ENCODE results near the gene PRSS21. TPM values are rescaled to one million over a fixed set of nuclear protein-coding genes. Genes with fewer than 3 reads are reported as not detected.

The PRSS21 gene
- total RNA-seq, 1 experiment from 2014 or later, result 1.5 TPM

GRCh38 chr16:2857451-2858244 is 40.6 kb downstream of the PRSS21 start, which contains the start of gene PRSS22:
TSS of gene PRSS22 (minus strand) at chr16:2858170. CDS start at chr16:2858104, 66 bp downstream.
- no peak for TF ChIP-seq TCF7 (CRISPR knock-in tag; IDR thresholded peaks at IDR 0.05; ENCODE audit: low read depth)
- TF ChIP-seq IRF1 (CRISPR knock-in tag; IDR thresholded peaks at IDR 0.05), result 0 out of 2 replicates have a peak, but pooled peaks have one; percentile 64
- TF ChIP-seq PRRX2 (CRISPR knock-in tag; IDR thresholded peaks at IDR 0.05), result no peak
- TF ChIP-seq ZNF263 (CRISPR knock-in tag; IDR thresholded peaks at IDR 0.05; ENCODE audit: low read depth), result peak; percentile 66; the same call in 1 of the 2 replicates
- peak; percentile 79 for TF ChIP-seq ZNF423 (CRISPR knock-in tag; IDR thresholded peaks at IDR 0.05)
- TF ChIP-seq, protein P1, sequence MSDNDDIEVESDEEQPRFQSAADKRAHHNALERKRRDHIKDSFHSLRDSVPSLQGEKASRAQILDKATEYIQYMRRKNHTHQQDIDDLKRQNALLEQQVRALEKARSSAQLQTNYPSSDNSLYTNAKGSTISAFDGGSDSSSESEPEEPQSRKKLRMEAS (CRISPR knock-in tag; IDR thresholded peaks at IDR 0.05), result peak; percentile 59
- Mint-ChIP-seq H3K27ac (0 out of 2 replicates have a peak within 1 kb of the TSS, but pooled peaks have one; percentile 61), H3K27me3 (ENCODE audit: low read depth) (peaks cover 43% of the 10 kb centered on the region), H3K4me1 (peaks cover 5% of the 10 kb centered on the region), H3K4me3 (peak within 1 kb of the TSS; percentile 91), H3K9me3 (peaks cover 21% of the 10 kb centered on the region), H3K36me3 (peaks cover 8% of the 10 kb centered on the region)
- CTCF ChIA-PET, result interaction anchor here (0.8 to 2.5 kb wide), 10 partner anchors 11 to 106 kb away, joined by 3 to 12 read pairs (median 4); partner anchors contain the start of genes KREMEN2 and PRSS41
- ATAC-seq, result peak; percentile 41
- POLR2A ChIA-PET, result interaction anchor here (0.6 kb wide), 1 partner anchor 131 kb away, joined by 5 read pairs; no protein-coding TSS in a partner anchor
- DNase-seq (ENCODE audit: low spot score), result peak; percentile 47

GRCh38 chr16:2858245-2859025 is 41.4 kb downstream of the PRSS21 start:
- Mint-ChIP-seq H3K27ac (no peak overlapping the region), H3K4me3 (peak overlapping the region; percentile 91), H3K4me1 (peaks cover 5% of the 10 kb centered on the region), H3K27me3 (ENCODE audit: low read depth) (peaks cover 43% of the 10 kb centered on the region), H3K9me3 (peaks cover 21% of the 10 kb centered on the region), H3K36me3 (peaks cover 8% of the 10 kb centered on the region)
- ChIA-PET POLR2A (interaction anchor here (0.6 kb wide), 1 partner anchor 131 kb away, joined by 5 read pairs; no protein-coding TSS in a partner anchor), CTCF (interaction anchor here (0.8 to 2.5 kb wide), 9 partner anchors 10 to 105 kb away, joined by 3 to 12 read pairs (median 4); partner anchors contain the start of genes KREMEN2 and PRSS41)
- ATAC-seq (peak; percentile 53), DNase-seq (ENCODE audit: low spot score) (peak; percentile 50)
- TF ChIP-seq, protein P1 (CRISPR knock-in tag; IDR thresholded peaks at IDR 0.05), result no peak
- TF ChIP-seq ZNF671 (CRISPR knock-in tag; IDR thresholded peaks at IDR 0.05), result no peak
- TF ChIP-seq ZSCAN18 (CRISPR knock-in tag; IDR thresholded peaks at IDR 0.05), result no peak

GRCh38 chr16:2859686-2860265 is 42.7 kb downstream of the PRSS21 start:
- POLR2A ChIA-PET, result no interaction called here
- DNase-seq (ENCODE audit: low spot score) (no peak), ATAC-seq (no peak)
- no peak overlapping the region for H3K27ac Mint-ChIP-seq
- H3K4me3 Mint-ChIP-seq, result no peak overlapping the region
- H3K36me3 Mint-ChIP-seq, result no peaks in the 10 kb centered on the region
- TF ChIP-seq GTF2I (CRISPR knock-in tag; conservative IDR thresholded peaks at IDR 0.05) (no peak), PRRX2 (CRISPR knock-in tag; IDR thresholded peaks at IDR 0.05) (no peak), CREM (CRISPR knock-in tag; IDR thresholded peaks at IDR 0.05) (no peak), CREB1 (CRISPR knock-in tag; IDR thresholded peaks at IDR 0.05) (no peak), GABPB1 (CRISPR knock-in tag; IDR thresholded peaks at IDR 0.05) (no peak), ZNF138 (CRISPR knock-in tag; conservative IDR thresholded peaks at IDR 0.05) (no peak), NFYB (CRISPR knock-in tag; conservative IDR thresholded peaks at IDR 0.05; ENCODE audit: low read depth) (no peak), ZMAT4 (CRISPR knock-in tag; IDR thresholded peaks at IDR 0.05) (no peak)
- TF ChIP-seq, protein P2, sequence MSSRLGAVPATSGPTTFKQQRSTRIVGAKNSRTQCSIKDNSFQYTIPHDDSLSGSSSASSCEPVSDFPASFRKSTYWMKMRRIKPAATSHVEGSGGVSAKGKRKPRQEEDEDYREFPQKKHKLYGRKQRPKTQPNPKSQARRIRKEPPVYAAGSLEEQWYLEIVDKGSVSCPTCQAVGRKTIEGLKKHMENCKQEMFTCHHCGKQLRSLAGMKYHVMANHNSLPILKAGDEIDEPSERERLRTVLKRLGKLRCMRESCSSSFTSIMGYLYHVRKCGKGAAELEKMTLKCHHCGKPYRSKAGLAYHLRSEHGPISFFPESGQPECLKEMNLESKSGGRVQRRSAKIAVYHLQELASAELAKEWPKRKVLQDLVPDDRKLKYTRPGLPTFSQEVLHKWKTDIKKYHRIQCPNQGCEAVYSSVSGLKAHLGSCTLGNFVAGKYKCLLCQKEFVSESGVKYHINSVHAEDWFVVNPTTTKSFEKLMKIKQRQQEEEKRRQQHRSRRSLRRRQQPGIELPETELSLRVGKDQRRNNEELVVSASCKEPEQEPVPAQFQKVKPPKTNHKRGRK (CRISPR knock-in tag; IDR thresholded peaks at IDR 0.05; ENCODE audit: borderline replicate concordance), result no peak
- TF ChIP-seq, protein P3, sequence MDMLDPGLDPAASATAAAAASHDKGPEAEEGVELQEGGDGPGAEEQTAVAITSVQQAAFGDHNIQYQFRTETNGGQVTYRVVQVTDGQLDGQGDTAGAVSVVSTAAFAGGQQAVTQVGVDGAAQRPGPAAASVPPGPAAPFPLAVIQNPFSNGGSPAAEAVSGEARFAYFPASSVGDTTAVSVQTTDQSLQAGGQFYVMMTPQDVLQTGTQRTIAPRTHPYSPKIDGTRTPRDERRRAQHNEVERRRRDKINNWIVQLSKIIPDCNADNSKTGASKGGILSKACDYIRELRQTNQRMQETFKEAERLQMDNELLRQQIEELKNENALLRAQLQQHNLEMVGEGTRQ (CRISPR knock-in tag; IDR thresholded peaks at IDR 0.05), result no peak
- TF ChIP-seq, protein P4, sequence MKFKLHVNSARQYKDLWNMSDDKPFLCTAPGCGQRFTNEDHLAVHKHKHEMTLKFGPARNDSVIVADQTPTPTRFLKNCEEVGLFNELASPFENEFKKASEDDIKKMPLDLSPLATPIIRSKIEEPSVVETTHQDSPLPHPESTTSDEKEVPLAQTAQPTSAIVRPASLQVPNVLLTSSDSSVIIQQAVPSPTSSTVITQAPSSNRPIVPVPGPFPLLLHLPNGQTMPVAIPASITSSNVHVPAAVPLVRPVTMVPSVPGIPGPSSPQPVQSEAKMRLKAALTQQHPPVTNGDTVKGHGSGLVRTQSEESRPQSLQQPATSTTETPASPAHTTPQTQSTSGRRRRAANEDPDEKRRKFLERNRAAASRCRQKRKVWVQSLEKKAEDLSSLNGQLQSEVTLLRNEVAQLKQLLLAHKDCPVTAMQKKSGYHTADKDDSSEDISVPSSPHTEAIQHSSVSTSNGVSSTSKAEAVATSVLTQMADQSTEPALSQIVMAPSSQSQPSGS (CRISPR knock-in tag; IDR thresholded peaks at IDR 0.05; ENCODE audit: borderline replicate concordance, low read depth), result no peak
- peaks cover 11% of the 10 kb centered on the region for H3K9me3 Mint-ChIP-seq
- peaks cover 5% of the 10 kb centered on the region for H3K4me1 Mint-ChIP-seq
- H3K27me3 Mint-ChIP-seq (ENCODE audit: low read depth), result peaks cover 49% of the 10 kb centered on the region
- CTCF ChIA-PET, result interaction anchor here (1.6 to 2.5 kb wide), 3 partner anchors 9 to 21 kb away, joined by 3 to 11 read pairs (median 7); no protein-coding TSS in a partner anchor

Measured in WTC11 (cell line).